GM18519 (cell line): Measurements from ENCODE around the gene BTK.

Source experiments
- ATAC-seq: cut with Tn5 transposase; IDR thresholded peaks from one replicate; pipeline ENCODE4 v1.9.1; 2021; ENCODE audit warnings: mild to moderate bottlenecking, moderate library complexity; ENCODE audit not compliant: unreplicated experiment, low FRiP score

BTK gene

GRCh38 chrX:101394372-101394771 is 8.4 kb upstream of the BTK start:
- no peak for ATAC-seq

DNA sequence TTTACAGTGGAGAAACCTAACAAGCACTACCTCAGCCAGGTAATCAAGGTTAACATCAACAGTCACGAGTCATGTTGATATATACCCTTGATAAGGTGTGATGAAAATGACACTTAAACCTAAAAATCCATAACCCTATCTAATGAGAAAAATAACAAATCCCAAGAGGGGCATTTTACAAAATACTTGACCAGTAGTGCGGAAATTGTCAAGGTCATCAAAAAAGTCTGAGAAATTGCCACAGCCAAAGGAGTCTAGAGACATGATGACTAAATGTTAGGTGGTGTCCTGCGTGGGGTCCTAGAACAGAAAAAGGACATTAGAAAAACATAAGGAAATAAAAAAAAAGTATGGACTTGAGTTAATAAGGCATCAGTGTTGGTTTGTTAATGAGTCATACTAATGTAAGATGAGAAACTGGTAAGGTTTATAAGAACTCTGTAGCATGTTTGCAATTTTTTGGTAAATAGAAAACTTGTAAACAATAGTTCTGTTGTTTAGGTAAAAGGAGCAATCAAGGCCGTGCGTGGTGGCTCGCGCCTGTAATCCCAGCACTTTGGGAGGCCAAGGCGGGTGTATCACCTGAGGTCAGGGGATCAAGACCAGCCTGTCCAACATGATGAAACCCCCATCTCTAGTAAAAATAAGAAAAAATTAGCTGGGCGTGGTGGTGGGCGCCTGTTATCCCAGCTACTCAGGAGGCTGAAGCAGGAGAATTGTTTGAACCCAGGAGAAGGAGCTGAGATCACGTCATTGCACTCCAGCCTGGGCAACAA is 7.7 kb upstream of the BTK start:
- no peak for ATAC-seq

GRCh38 chrX:101391831-101392230 is 5.8 kb upstream of the BTK start:
- ATAC-seq = no peak

DNA sequence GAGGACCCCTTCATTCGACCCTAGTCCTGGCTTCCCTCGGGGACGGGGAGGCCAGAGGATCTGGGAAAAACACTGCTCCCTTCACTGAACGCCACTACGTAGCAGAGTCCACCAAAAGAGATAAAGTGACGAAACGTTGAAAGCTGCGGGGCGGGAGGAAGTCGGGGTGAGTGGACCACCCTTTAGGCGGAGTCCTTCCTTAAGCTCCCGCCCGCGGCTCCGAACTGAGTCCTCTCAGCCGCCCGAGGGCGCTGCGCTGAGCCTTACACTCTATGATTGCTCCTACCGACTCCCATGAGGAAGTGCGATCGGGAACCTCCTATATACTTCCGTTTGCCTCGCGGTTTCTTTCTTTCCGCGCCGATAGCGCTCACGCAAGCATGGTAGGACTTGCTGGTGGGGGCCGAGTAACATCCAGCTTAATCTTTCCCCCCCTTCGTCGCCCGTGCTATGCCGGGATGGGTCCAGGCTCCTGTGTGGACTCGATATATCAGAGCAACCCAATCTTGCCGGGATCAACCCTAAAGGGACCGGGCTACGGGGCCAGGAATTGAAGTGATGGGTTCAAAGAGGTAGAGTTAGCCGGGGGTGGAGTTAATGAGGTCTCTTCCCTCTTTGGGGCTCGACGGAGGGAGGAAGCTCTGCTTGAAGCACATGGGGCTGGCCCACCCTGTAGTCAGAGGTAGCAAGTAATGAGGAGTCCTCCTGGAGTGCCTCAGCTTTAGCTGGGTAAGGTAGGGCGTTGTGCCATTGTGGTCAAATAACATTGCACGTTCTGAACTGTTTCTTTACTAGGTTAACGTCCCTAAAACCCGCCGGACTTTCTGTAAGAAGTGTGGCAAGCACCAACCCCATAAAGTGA is 4.9 kb upstream of the BTK start, which contains the start of gene RPL36A:
TSS of gene RPL36A (plus strand) at position 348 of the 862 bp plus-strand sequence. CDS start at position 381, 33 bp downstream.
- ATAC-seq = peak; percentile 86

DNA sequence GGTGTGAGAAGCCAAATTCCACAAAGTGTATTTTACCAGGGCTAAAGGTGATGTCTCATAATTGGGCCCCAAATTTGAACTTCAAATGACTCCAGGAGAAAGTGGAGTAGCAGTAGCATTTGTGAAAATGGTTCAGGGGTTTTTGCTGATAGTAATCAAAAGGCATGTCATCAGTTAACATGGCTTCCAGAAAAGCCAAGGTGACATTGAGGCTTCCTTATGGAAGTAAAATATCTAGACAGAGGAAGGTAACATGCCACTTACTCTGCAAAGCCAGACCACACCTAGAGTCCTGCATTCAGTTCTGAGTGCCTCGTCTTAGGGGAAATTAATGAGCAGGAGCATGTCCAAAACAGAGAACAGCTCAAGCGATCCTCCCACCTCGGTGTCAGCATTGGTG is 2.6 kb upstream of the BTK start:
- no peak for ATAC-seq

GRCh38 chrX:101386542-101386885 is 523 bp upstream of the BTK start:
- ATAC-seq = no peak

DNA sequence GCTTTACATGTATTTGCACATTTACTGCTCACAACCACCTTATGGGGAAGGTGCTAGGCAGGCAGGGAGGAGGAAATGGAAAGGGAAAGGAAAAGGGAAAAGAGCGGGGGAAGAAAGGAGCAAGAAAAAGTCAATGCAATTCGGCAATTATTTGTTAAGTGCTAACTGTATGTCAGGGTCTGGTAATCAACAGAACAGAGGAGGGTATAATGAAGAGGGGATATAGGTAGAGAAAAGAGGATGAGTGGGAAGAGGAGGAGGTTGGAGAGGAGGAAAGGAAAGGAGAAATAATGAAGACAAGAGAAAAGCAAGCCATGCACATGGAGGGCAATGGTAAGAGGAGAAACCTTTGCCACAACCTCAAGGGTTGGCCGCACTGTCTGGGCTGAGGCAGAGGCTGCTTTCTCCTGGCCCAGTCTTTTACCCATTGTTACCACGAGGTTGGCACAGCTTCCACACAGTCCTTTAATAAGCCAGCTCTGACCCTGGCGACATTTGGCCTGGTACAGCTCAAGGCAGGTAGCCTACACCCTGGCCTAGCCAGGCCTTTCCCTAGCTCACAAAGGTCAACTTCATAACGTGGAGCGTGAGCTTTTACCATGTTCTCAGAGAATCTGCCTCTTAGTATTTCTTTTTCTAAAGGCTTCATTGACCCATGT is 836 bp downstream of the BTK start:
- no peak for ATAC-seq

DNA sequence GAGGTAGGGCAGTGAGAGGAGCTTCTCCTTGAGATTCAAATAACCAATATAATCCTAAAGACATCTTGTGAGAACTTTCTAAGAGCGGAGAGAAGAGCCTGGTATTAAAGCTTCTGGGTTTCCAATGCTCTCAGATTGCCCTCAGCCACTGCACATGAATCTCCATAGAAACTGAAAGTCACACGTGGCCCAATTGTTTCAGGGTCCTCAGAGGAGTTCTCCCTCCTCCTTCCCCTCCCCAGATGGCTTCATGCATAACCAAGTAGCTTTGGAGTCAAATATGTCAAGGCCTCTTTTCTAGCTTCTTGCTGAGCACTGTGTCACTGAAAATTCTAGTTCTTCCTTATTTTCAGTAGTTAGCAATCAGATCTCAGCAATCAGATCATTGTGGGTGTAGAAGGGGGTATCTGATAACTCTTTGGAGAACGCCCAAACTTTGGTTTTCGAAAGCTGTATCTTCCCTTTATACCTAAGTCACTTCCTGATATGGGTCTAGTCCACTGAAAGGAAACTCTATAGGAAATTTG is 2.2 kb downstream of the BTK start:
- ATAC-seq = peak; percentile 75

- no peak for ATAC-seq
These were observed 8.4 kb downstream of the BTK start for GRCh38 chrX:101377547-101377946.

GRCh38 chrX:101370888-101371504 is 15.0 kb downstream of the BTK start:
- ATAC-seq = peak; percentile 80

- no peak for ATAC-seq
These were observed 16.3 kb downstream of the BTK start for GRCh38 chrX:101369687-101370086.

GRCh38 chrX:101368800-101369199 is 17.2 kb downstream of the BTK start:
- no peak for ATAC-seq

GRCh38 chrX:101365301-101365795 is 20.6 kb downstream of the BTK start:
- ATAC-seq = no peak

DNA sequence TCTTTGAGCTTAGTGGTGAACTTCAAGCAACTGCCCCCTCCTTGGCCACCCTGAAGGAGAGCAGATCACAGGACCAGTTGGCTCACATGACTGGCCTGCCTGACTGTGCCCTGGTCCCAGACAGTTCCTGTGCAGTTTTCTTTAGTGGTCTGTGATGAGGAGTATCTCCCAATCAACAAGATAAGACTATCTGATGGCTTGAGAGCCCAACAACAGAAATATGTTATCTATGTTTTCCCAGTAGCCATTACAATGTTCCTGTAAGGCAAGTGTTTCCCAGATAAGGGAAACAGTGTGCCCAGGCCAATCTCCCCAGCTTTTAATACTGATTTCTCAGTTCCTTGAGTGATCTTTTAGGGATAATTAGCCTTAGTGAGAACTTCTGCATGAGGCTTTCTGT is 23.2 kb downstream of the BTK start:
- ATAC-seq = no peak

DNA sequence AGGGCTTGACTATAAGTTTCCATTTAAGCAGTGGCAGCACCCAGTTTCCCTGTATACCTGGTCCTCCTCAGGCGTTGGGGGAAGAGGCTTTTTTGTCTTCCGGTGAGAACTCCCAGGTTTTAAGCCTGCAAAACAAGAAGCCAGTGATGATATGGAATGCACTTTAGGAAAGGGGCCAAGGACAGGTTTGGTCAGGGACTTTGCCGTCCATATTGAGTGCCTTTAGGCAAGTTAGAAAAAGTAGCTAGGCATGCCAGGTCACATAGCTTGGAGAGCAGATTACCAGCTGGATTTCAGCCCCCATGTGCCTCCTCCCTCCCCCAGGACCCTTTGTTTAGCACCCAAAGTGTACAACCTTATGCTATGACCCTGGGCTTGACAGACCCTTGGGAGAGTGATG is 23.9 kb downstream of the BTK start:
- ATAC-seq = no peak

DNA sequence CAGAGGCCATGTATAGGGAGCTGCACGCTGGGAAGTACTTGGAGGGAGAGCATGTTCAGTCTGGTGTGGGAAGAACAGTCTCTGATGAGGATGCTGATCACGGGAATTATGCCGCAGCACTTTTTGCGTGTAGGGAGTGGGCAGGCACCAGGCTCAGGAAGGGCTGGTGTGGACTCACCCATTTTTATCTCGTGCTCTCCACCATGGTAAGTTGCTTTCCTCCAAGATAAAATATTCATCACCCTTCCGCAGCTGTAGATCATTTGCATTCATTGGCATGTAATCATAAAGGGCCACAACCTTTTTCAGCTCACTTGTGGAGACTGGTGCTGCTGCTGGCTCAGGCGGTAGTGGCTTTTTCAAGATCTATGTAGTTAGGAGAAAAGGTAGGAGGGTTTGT is 25.6 kb downstream of the BTK start:
- no peak for ATAC-seq

GRCh38 chrX:101359966-101360365 is 26.0 kb downstream of the BTK start:
- no peak for ATAC-seq

- ATAC-seq = no peak
These were observed 28.7 kb downstream of the BTK start for GRCh38 chrX:101357166-101357795.

- no peak for ATAC-seq
These were observed 36.8 kb downstream of the BTK start for GRCh38 chrX:101349193-101349562.
